ENCODE data around the gene INPP5D. TPM values are rescaled to one million over a fixed set of nuclear protein-coding genes. Genes with fewer than 3 reads are reported as not detected.
A peak's percentile ranks its signal among the peaks of the same experiment; 100 is the strongest.
"Not testable (repeated sequence)": the region's sequence is repeated elsewhere in the genome, so short reads cannot be mapped to it uniquely, and the experiment has no call there.

Gene INPP5D
- total RNA-seq, 1 donor from 2014 or later = 5.0 TPM

GRCh38 chr2:233051241-233052149 lies 8.6 kb upstream of the INPP5D start:
- ATAC-seq (peak; percentile 45), DNase-seq (ENCODE audit: low spot score) (peak; percentile 36)

- ATAC-seq; DNase-seq (ENCODE audit: low spot score): not testable (repeated sequence)
Observed at GRCh38 chr2:233052517-233052916, 7.6 kb upstream of the INPP5D start.

- peak; percentile 72 for DNase-seq (ENCODE audit: low spot score)
- ATAC-seq = peak; percentile 95
Observed at GRCh38 chr2:233053928-233054784, 6.0 kb upstream of the INPP5D start.

- DNase-seq (ENCODE audit: low spot score) = no peak
- no peak for ATAC-seq
Observed at GRCh38 chr2:233055362-233055761, 4.8 kb upstream of the INPP5D start.

- DNase-seq (ENCODE audit: low spot score) = no peak
- no peak for ATAC-seq
Observed at GRCh38 chr2:233056961-233057605, 3.1 kb upstream of the INPP5D start.

GRCh38 chr2:233058717-233059546 lies 1.2 kb upstream of the INPP5D start:
- ATAC-seq (no peak), DNase-seq (ENCODE audit: low spot score) (peak; percentile 42)

GRCh38 chr2:233059547-233059796 lies 670 bp upstream of the INPP5D start:
- ATAC-seq (no peak), DNase-seq (ENCODE audit: low spot score) (no peak)

GRCh38 chr2:233060501-233060979 lies 398 bp downstream of the INPP5D start:
- no peak for ATAC-seq

GRCh38 chr2:233060980-233061590 lies 943 bp downstream of the INPP5D start:
- DNase-seq (ENCODE audit: low spot score) (peak; percentile 38), ATAC-seq (no peak)

More at GRCh38 chr2:233060501-233060979, 398 bp downstream of the INPP5D start:
- no peak for DNase-seq (ENCODE audit: low spot score)

GRCh38 chr2:233061591-233062450 lies 1.7 kb downstream of the INPP5D start:
- DNase-seq (ENCODE audit: low spot score) (peak; percentile 58), ATAC-seq (peak; percentile 61)

- peak; percentile 25 for ATAC-seq
- DNase-seq (ENCODE audit: low spot score) = peak; percentile 41
Observed at GRCh38 chr2:233062451-233062850, 2.3 kb downstream of the INPP5D start.

GRCh38 chr2:233062946-233063268 lies 2.8 kb downstream of the INPP5D start:
- ATAC-seq (no peak), DNase-seq (ENCODE audit: low spot score) (no peak)

- ATAC-seq (no peak), DNase-seq (ENCODE audit: low spot score) (peak; percentile 43)
Observed at GRCh38 chr2:233063269-233063975, 3.3 kb downstream of the INPP5D start.

GRCh38 chr2:233063976-233064411 lies 3.9 kb downstream of the INPP5D start:
- peak; percentile 42 for DNase-seq (ENCODE audit: low spot score)
- ATAC-seq = no peak

GRCh38 chr2:233064530-233065199 lies 4.5 kb downstream of the INPP5D start:
- no peak for ATAC-seq
- DNase-seq (ENCODE audit: low spot score) = peak; percentile 38

- ATAC-seq = not testable (repeated sequence)
- peak; percentile 24 for DNase-seq (ENCODE audit: low spot score)
Observed at GRCh38 chr2:233065200-233065589, 5.1 kb downstream of the INPP5D start.

GRCh38 chr2:233065954-233066470 lies 5.9 kb downstream of the INPP5D start:
- no peak for ATAC-seq

More at GRCh38 chr2:233065954-233066470, 5.9 kb downstream of the INPP5D start:
- peak; percentile 26 for DNase-seq (ENCODE audit: low spot score)
